CD14-positive monocyte (primary cell): Measurements from ENCODE around the gene TIMM17B. TPM values are rescaled to one million over a fixed set of nuclear protein-coding genes. Genes with fewer than 3 reads are reported as not detected.
"Not testable (repeated sequence)": the region's sequence is repeated elsewhere in the genome, so short reads cannot be mapped to it uniquely, and the experiment has no call there.

Experiments used
- DNase-seq, 3 donors: peaks; one replicate each; pipeline ENCODE4 v3.0.0-alpha.2; 2011 to 2022
- H2AFZ ChIP-seq: 2 replicates; pipeline ENCODE4 v1.6.0; 2012; ENCODE audit warnings: mild to moderate bottlenecking, low read depth, low read length, inconsistent platforms; ENCODE audit not compliant: insufficient read depth, poor library complexity, severe bottlenecking
- H3K27ac ChIP-seq, 2 donors: 1 replicate in 1 of 2; 2 replicates in 1 of 2; pipeline ENCODE4 v1.5.1; 2012 to 2013; ENCODE audit warnings: low read length in 2 of 2, control low read depth in 1 of 2, inconsistent platforms in 1 of 2, low read depth in 1 of 2, mild to moderate bottlenecking in 1 of 2
- H3K27me3 ChIP-seq, 2 donors: one replicate each; pipeline versions ENCODE4 v1.6.0 to v1.6.1; 2011 to 2013; ENCODE audit warnings: low read length in 2 of 2; ENCODE audit not compliant: control insufficient read depth in 2 of 2, insufficient read depth in 2 of 2
- H3K36me3 ChIP-seq, 2 donors: replicated peaks in 1 of 2; 1 replicate in 1 of 2; 2 replicates in 1 of 2; pipeline versions ENCODE4 v1.5.1 to v1.6.1; 2012 to 2013; ENCODE audit warnings: low read length in 2 of 2, control low read depth in 1 of 2, inconsistent platforms in 1 of 2, mild to moderate bottlenecking in 1 of 2; ENCODE audit not compliant: insufficient read depth in 2 of 2, control insufficient read depth in 1 of 2
- H3K4me1 ChIP-seq, 2 donors: 1 replicate in 1 of 2; 2 replicates in 1 of 2; pipeline versions ENCODE4 v1.5.1 to v1.6.1; 2012 to 2013; ENCODE audit warnings: low read length in 2 of 2, control low read depth in 1 of 2, inconsistent platforms in 1 of 2, mild to moderate bottlenecking in 1 of 2, moderate library complexity in 1 of 2; ENCODE audit not compliant: insufficient read depth in 2 of 2, control insufficient read depth in 1 of 2
- H3K4me2 ChIP-seq: replicated peaks from 2 replicates; pipeline ENCODE3; 2012; ENCODE audit warnings: low read length, moderate library complexity, mild to moderate bottlenecking; ENCODE audit not compliant: poor library complexity, severe bottlenecking; ENCODE audit errors: extremely low read depth
- H3K4me3 ChIP-seq, 3 experiments: fragments of 200-600 bp in 1 of 3; sonication (generic) in 1 of 3; replicated peaks in 1 of 3; 1 replicate in 2 of 3; 2 replicates in 1 of 3; pipeline ENCODE4 v1.5.1; 2011 to 2013; ENCODE audit warnings: low read length in 3 of 3, mild to moderate bottlenecking in 3 of 3, control low read depth in 2 of 3, low read depth in 2 of 3, inconsistent platforms in 1 of 3, moderate library complexity in 1 of 3
- H3K79me2 ChIP-seq: 2 replicates; pipeline ENCODE4 v1.6.0; 2012; ENCODE audit warnings: mild to moderate bottlenecking, control low read depth, inconsistent platforms, low read length, moderate library complexity; ENCODE audit not compliant: insufficient read depth
- H3K9ac ChIP-seq: 2 replicates; pipeline ENCODE4 v1.6.0; 2017; ENCODE audit warnings: low read length, mild to moderate bottlenecking; ENCODE audit not compliant: insufficient read depth, poor library complexity, severe bottlenecking
- H3K9me3 ChIP-seq, 2 donors: replicated peaks in 1 of 2; 1 replicate in 1 of 2; 2 replicates in 1 of 2; pipeline versions ENCODE4 v1.5.1 to v1.6.1; 2012 to 2013; ENCODE audit warnings: low read length in 2 of 2, control low read depth in 1 of 2; ENCODE audit not compliant: control insufficient read depth in 1 of 2, insufficient read depth in 1 of 2
- H4K20me1 ChIP-seq: 2 replicates; pipeline ENCODE4 v1.6.0; 2012; ENCODE audit warnings: mild to moderate bottlenecking, low read length, control low read depth, moderate library complexity; ENCODE audit not compliant: insufficient read depth
- H3K27ac Mint-ChIP-seq, 7 donors: one replicate each; pipeline ENCODE4 v1.8.0; 2020; ENCODE audit warnings: mild to moderate bottlenecking in 7 of 7, mixed read lengths in 7 of 7, moderate library complexity in 6 of 7, inconsistent platforms in 2 of 7
- H3K27me3 Mint-ChIP-seq, 3 donors: one replicate each; pipeline ENCODE4 v1.8.0; 2021 to 2022; ENCODE audit warnings: low read depth in 3 of 3, mild to moderate bottlenecking in 3 of 3, mixed read lengths in 3 of 3, moderate library complexity in 3 of 3, inconsistent platforms in 1 of 3
- H3K36me3 Mint-ChIP-seq, 2 donors: one replicate each; pipeline ENCODE4 v1.8.0; 2020; ENCODE audit warnings: mixed read lengths in 2 of 2, inconsistent platforms in 1 of 2, mild to moderate bottlenecking in 1 of 2
- H3K4me1 Mint-ChIP-seq: one replicate; pipeline ENCODE4 v1.8.0; 2020; ENCODE audit warnings: mild to moderate bottlenecking, mixed read lengths
- H3K4me3 Mint-ChIP-seq, 2 donors: one replicate each; pipeline ENCODE4 v1.8.0; 2020; ENCODE audit warnings: mild to moderate bottlenecking in 2 of 2, mixed read lengths in 2 of 2, moderate library complexity in 1 of 2
- H3K9me3 Mint-ChIP-seq, 7 donors: one replicate each; pipeline ENCODE4 v1.8.0; 2020 to 2022; ENCODE audit warnings: mixed read lengths in 7 of 7, mild to moderate bottlenecking in 6 of 7, moderate library complexity in 6 of 7, inconsistent platforms in 2 of 7
- CTCF ChIP-seq: fragments of 200-600 bp; IDR thresholded peaks from one replicate; pipeline ENCODE4 v1.8.0; 2022; ENCODE audit warnings: antibody characterized with exemption, mild to moderate bottlenecking
- WGBS: methylation state at CpG from one replicate; pipeline ENCODE4 v1.1.5; 2013; ENCODE audit warnings: missing lambda C conversion rate; ENCODE audit not compliant: insufficient coverage; 5-methylcytosine and 5-hydroxymethylcytosine counted together
- intact Hi-C, 2 donors: fragments of 100-400 bp; cut with micrococcal nuclease; formaldehyde crosslinking; loops; one replicate each; pipeline versions ENCODE4 v1.15.0 to v1.15.1; 2023
- polyA plus RNA-seq, 3 donors: library from polyadenylated mRNA; depleted of rRNA in 1 of 3; unstranded in 2 of 3; stranded (reverse) in 1 of 3; fragments of 300-500 nt in 2 of 3; fragments of >200 nt in 1 of 3; fragmentation: Illumina TruSeq in 2 of 3; gene quantifications; 1 replicate in 2 of 3; 2 replicates in 1 of 3; pipeline ENCODE4 v1.2.3, GENCODE V29; 2012 to 2021

The TIMM17B gene
- polyA plus RNA-seq, 3 donors = 52.2 to 86.9 (median 86.8) TPM

DNA sequence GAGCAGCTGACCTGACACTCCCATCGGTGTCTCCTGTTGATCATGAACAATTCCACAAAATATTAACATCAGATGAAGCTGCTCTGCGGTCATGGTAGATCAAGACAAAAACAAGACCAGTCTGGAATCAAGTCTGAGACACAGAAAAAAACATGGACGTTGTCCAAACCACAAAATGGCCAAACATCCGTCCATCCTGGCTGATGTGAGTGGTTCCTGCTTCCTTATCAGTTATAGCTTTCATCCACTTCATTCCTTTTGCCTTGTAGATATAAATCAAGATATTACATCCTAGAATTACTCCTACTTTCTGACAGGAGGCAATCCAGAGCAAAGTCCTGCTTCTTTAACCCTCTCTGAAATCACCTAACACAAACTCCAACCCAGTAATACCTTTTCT lies 33.4 kb downstream of the TIMM17B start:
- Histone ChIP-seq H3K27me3 (no peaks in the 10 kb centered on the region), H2AFZ (no peak overlapping the region), H3K9ac (no peak overlapping the region), H3K27ac (no peak overlapping the region), H3K79me2 (no peaks in the 10 kb centered on the region), H3K36me3 (no peaks in the 10 kb centered on the region), H4K20me1 (no peaks in the 10 kb centered on the region), H3K4me3 (no peak overlapping the region), H3K9me3 (no peaks in the 10 kb centered on the region), H3K4me2 (no peak overlapping the region), H3K4me1 (peaks cover 0 to 2% of the 10 kb centered on the region in 2 donors)
- Mint-ChIP-seq H3K4me1 (peaks cover 14% of the 10 kb centered on the region), H3K36me3 (no peaks in the 10 kb centered on the region), H3K4me3 (no peak overlapping the region), H3K9me3 (peaks cover 0 to 20% (median 0%) of the 10 kb centered on the region in 7 donors), H3K27me3 (peaks cover 4 to 8% (median 5%) of the 10 kb centered on the region in 3 donors), H3K27ac (peak overlapping the region in 1 of 7 donors; percentile 26)
- intact Hi-C loops = no loop called here
- WGBS = no CpG with 5 or more reads among the region's 4 CpGs
- DNase-seq = no peak
- no peak for TF ChIP-seq CTCF

DNA sequence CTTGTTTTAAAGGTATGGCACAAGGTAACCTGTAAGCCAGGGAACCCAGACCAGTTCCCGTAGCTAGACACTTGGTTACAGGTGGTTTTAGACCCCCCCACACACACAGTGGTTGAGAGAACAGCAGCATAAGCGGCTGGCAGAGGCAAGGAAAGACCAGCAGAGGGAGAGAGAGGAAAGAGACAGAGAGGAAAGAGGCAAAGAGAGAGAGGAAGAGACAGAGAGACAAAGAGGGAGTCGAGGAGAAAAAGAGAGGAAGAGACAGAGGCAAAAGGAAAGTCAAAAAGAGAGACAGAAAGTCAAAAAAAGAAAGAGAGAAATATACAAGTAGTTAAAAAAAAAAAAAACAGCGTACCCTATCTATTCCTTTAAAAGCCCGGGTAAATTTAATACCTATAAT lies 42.7 kb downstream of the TIMM17B start:
- H3K9me3 ChIP-seq = no peaks in the 10 kb centered on the region
- no peaks in the 10 kb centered on the region for H3K36me3 ChIP-seq
- H3K9ac ChIP-seq = no peak overlapping the region
- Mint-ChIP-seq H3K9me3 (peaks cover 0 to 16% (median 6%) of the 10 kb centered on the region in 7 donors), H3K4me1 (peaks cover 9% of the 10 kb centered on the region), H3K27me3 (peaks cover 0 to 7% (median 3%) of the 10 kb centered on the region in 3 donors), H3K4me3 (no peak overlapping the region), H3K27ac (no peak overlapping the region), H3K36me3 (no peaks in the 10 kb centered on the region)
- DNase-seq = no peak
- no peaks in the 10 kb centered on the region for H3K79me2 ChIP-seq
- H2AFZ ChIP-seq = no peak overlapping the region
- H3K27ac ChIP-seq = no peak overlapping the region
- no peaks in the 10 kb centered on the region for H3K27me3 ChIP-seq
- H3K4me1 ChIP-seq = peaks cover 0 to 2% of the 10 kb centered on the region in 2 donors
- TF ChIP-seq CTCF = no peak
- no peaks in the 10 kb centered on the region for H4K20me1 ChIP-seq
- no peak overlapping the region for H3K4me3 ChIP-seq
- WGBS = no CpG with 5 or more reads among the region's 5 CpGs
- no peak overlapping the region for H3K4me2 ChIP-seq
- intact Hi-C loops = no loop called here

GRCh38 chrX:48854121-48854804 lies 43.3 kb downstream of the TIMM17B start:
- H3K36me3 Mint-ChIP-seq, H3K9me3 ChIP-seq, H3K4me1 Mint-ChIP-seq, H3K9ac ChIP-seq, intact Hi-C loops, H3K27ac ChIP-seq, H3K4me1 ChIP-seq, H3K4me3 Mint-ChIP-seq, H3K36me3 ChIP-seq, H3K27me3 Mint-ChIP-seq, H3K4me3 ChIP-seq, H2AFZ ChIP-seq, H4K20me1 ChIP-seq, H3K27me3 ChIP-seq, H3K79me2 ChIP-seq, DNase-seq, H3K4me2 ChIP-seq: not testable (repeated sequence)
- Mint-ChIP-seq H3K9me3 (peaks cover 0 to 16% (median 6%) of the 10 kb centered on the region in 7 donors), H3K27ac (peak overlapping the region in 1 of 7 donors; percentile 13)
- 95% methylated on average over 4 of the region's 12 CpGs for WGBS
